DMS153 (cell line): Measurements from ENCODE around the gene PPP1R12B.
"Not testable (repeated sequence)": the region's sequence is repeated elsewhere in the genome, so short reads cannot be mapped to it uniquely, and the experiment has no call there.

Experiments
- DNase-seq: peaks from one replicate; lab custom pipeline; 2025; lab: John Stamatoyannopoulos, UW

The PPP1R12B gene

DNA sequence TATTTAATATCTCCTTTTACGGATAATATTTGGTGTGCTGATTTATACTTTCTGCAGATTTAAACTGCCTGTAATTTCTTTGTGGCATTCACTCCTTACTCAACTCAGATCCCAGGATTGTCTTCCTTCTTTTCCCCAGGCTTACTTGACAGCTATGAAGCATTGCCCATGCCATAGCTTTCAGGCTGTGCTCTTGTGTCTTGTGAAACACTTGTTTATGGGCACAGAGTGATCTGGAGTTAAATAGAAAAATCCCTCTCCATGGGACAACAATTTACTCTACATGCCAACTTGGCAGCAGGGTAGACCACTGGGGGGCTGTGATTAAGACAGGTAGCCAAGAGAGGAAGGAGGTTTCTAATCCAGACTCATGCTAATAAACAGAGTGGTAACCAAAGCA is 57.4 kb downstream of the PPP1R12B start:
- DNase-seq, result no peak

DNA sequence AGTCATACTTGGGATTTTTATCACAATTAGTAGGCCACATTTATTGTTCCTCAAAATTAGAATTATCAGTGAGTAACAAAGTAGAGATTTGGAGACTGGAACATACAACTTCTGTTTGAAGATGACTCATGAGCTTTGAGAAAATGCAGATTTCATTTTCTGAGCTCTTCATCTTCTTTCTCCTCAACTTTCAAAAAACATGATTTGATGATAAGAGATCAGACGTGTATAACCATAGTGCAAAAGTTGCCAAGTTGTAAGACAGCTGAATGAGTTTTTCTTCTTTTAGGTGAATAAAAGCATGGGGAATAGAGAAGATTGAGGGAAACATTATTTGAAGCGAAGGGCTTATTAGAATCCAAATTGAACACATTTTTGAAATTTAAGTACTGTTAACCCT is 58.4 kb downstream of the PPP1R12B start:
- not testable (repeated sequence) for DNase-seq

DNA sequence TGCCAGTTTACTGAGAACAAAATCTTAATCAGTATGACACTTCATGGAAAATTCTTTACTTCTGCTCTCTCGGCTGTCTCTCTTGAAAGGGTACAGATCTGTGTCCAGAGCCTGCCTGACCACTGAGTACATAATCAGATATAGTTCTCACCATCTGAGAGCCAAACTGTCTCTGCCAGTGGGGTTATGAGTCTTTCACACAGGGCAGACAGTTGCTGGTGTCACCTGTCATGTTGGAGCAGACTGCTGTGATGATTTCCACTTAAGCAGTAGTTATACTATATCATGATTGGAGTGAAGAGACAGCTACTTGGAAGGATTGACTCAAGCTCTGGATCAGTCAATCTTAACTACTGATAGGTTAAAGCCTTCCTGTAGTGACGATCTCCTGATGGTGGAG is 58.9 kb downstream of the PPP1R12B start:
- DNase-seq, result not testable (repeated sequence)

DNA sequence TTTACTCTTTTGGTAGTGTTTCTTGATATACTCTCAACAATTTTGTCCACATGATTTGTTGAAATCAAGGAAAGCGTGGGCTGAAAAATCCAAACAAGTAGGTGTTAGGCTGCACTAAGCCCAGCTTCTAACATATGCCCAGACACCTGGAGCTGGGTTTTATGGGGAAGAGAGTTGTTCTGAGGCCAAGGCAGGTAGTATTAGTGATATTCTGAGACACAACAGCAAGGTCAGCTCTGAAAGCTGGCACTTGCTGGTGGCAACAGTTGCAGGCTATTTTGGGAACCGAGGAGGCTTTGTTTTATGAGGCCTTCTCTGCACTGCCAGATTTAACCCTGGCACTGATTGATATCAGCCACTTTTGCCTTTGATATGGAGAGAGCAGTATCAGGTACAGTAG is 61.8 kb downstream of the PPP1R12B start:
- DNase-seq, result not testable (repeated sequence)

DNA sequence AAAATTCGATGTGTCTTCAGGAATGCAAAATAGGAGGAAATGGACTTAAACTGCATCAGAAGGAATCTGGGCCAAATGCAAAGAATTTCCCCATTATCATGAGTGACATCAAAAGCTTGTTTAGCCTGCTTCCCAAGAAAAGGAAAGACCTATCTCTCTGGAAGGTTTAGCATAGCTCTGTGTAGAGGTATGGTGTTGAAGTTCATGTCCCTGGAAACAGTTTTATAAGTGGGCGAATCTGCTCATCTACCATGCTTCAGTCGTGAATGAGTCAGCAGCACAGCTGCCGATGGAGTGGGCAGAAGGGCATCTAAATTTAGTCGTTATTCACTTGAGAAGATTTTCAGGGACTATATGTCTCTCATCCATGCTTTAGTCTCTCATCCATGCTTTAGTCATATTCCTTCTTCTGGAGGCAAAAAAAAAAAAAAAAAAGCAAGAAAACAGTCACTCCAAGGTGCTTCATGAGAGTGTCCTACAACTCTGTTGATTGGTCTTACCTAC is 62.4 kb downstream of the PPP1R12B start:
- not testable (repeated sequence) for DNase-seq

DNA sequence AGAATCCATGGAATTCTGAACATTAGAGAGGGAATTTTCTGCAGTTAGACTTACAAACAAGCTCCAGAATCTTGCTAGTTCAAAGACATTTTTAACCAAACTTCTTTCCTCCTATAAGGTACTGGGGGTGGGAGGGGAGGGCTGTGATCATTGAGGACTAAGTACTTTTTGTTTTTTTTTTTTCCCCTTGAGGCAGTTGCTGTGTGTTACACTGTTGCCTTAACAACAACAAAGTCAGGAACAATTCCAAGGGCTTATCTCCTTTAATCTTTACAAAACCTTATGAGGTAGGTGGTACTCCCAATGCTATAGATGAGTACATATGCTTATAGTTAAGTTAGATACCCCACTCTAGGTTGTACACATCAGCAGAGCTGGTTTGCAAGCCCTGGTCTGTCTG is 62.9 kb downstream of the PPP1R12B start:
- DNase-seq, result no peak

DNA sequence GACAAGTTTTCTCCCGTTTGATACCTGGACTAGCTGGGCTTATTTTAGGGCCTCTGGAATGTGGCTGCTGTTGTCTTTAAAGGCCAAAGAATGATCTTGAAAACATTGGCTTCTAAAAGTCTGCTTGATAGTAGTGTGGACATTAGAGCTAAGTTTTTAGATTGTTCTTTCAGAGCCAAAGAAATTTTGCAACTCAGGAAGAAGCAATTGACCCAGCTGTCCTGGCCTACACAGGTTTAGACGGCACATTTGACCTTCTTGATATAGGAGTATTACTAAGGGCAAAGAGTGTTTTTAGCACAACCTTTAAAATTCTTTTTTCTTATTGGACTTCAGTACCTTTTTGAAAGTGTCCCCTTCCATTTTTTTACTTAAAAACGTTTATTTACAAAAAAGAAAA is 63.9 kb downstream of the PPP1R12B start:
- DNase-seq, result not testable (repeated sequence)

DNA sequence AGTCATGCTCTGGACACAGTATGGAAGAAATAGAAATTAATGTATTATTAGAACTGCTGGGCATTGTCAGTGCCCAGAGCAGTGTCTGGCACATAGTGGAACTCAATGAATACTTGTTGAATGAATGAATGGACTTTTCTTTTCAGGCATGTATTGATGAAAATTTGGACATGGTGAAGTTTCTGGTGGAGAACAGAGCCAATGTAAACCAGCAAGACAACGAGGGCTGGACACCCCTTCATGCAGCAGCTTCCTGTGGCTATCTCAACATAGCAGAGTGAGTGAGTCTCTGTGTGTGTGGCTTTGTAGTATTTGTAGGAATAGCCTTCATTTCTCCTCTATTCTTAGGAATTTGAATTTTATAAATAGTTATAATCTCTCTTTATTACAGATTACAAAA is 68.1 kb downstream of the PPP1R12B start:
- DNase-seq, result no peak

DNA sequence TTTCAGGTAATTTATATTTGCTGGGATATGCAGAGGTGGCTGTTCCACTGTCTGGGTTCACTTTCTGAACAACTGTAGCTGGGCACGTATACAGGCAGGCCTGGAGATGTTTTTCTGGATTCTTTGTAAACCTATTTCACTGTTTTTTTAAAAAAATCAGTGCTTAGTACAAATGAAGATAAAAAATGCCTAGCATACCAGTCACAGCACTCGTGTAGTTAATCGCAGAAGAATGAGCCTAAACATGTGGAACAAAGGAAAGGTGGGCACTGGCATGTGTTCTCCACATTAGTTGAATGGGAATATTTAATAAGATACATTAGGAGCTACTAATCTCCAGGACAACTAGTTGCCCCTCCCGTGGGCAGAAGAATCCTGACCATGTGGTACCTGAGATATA is 68.6 kb downstream of the PPP1R12B start:
- not testable (repeated sequence) for DNase-seq

DNA sequence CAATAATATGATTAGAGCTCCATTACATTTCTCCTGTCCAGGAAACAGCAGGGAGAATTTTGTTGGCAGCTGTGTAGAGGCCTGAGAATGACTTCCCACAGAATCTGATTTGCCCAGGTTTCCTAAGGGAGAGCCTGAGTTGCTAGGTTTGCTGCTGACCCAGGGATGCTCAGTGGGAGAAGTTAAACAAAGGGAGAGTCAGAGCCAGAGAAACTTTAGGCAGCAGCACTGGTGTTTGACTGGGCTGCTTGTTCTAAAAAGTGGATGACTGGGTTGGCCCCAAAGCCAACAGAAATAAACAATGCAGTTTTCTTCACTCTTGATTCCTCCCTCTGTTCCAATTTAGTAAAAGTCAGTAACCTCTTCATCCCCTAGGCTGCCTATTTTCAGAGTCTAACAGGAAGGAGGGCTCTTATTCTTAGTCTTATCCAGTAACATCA is 69.3 kb downstream of the PPP1R12B start:
- DNase-seq, result not testable (repeated sequence)

DNA sequence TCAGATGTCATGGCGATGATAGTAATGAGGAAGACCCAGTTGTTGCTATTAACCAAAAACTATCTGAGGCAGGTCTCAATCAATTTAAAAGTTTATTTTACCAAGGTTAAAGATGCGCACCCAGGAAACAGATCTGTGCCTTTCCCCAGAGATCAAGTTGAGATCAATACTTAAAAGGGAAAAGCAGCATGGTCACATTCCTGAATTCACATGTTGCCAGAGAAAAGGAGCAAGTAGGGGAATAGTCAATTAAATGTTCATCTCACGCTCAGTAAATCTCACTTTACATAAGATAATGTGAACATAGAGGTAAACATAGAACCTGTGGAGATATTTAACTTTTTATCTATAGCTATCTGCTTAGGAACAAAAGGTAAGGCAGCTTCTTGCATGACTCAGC is 71.2 kb downstream of the PPP1R12B start:
- not testable (repeated sequence) for DNase-seq

DNA sequence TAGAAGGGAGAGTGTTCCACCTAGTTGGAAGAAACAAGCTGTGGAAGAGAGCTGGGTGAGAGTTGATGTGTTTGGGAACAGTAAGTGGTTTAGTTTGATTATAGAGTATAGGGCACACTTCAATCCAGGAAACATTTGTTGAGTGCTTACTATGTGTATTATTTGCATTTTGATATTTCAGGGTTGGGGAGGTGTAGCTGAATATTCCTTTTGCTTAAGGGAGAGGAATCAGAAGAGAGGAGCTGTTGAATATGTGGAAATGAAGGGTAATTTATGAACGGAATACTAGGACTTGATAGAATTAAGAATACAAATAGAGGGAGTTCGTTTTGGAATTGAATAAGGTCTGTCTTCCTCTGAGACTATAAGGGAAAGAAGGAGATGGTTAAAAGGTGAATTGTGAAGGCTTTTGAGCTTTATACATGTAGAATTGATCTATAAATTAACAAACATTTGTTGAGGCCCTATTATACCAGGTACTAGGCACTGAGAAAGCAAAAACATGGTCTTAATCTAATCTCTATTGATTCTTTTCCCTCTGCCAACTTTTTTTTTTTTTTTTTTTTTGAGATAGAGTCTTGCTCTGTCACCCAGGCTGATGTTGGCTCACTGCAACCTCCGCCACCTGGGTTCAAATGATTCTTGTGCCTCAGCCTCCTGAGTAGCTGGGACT is 72.1 kb downstream of the PPP1R12B start:
- DNase-seq, result not testable (repeated sequence)

DNA sequence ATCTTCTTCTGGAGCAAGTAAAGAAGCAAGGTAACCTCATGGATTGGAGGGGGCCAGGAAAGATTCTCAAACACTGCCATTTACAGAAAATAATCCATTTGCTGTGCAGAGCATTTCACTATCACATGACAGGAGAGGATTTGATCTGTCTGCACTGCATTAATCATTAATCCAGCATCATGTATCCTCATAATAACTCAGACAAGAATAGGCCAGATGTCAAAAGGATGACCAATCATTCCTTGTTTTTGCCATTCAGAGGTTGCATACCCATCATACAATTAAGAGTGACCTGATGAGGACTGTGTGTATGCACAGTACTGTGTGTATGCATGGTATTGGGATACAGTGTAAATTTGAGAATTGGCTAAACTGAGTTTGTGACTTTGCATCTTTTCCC is 74.2 kb downstream of the PPP1R12B start:
- not testable (repeated sequence) for DNase-seq

DNA sequence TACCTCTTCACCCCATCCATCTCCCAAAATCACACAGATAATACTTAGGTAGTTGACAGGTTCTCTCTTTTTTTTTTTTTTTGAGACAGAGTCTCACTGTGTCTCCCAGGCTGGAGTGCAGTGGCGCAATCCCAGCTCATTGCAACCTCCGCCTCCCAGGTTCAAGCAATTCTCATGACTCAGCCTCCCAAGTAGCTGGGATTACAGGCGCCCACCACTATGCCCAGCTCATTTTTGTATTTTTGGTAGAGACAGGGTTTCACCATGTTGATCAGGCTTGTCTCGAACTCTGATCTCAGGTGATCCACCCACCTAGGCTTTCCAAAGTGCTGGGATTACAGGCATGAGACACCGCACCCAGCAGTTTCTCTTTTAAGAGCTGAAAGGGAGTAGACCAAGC is 75.8 kb downstream of the PPP1R12B start:
- DNase-seq, result not testable (repeated sequence)

DNA sequence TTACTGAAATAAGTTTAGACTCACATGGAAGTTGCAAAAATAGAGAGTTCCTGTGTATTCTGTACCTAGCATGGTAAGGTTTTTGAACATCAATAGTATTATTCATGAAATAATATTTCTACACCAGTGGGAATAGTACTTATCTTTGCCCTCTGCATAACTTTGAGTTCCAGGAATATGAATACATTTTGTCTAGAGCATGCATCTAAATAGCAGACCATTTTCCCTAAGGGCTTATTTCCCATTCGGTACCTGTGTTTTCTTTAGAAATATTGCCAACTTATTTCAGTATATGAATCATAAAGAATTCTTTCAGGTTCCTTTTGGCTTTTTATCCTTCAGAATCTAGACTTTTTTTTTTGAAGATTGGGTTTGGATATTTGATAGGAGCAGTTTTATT is 81.6 kb downstream of the PPP1R12B start:
- DNase-seq, result not testable (repeated sequence)

DNA sequence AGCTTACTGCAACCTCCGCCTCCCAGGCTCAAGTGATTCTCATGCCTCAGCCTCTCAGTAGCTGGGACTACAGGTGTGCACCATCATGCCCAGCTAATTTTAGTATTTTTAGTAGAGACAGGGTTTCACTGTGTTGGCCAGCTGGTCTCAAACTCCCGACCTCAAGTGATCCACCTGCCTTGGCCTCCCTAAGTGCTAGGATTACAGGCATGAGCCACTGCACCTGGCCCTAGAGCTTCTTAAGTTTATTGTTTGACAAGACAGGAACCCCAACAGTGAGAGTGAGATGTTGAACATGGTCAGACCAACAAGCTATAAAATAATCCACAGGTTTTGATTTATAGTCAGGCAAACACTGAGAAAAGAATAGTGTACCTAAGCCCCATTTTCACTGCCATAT is 83.8 kb downstream of the PPP1R12B start:
- not testable (repeated sequence) for DNase-seq

DNA sequence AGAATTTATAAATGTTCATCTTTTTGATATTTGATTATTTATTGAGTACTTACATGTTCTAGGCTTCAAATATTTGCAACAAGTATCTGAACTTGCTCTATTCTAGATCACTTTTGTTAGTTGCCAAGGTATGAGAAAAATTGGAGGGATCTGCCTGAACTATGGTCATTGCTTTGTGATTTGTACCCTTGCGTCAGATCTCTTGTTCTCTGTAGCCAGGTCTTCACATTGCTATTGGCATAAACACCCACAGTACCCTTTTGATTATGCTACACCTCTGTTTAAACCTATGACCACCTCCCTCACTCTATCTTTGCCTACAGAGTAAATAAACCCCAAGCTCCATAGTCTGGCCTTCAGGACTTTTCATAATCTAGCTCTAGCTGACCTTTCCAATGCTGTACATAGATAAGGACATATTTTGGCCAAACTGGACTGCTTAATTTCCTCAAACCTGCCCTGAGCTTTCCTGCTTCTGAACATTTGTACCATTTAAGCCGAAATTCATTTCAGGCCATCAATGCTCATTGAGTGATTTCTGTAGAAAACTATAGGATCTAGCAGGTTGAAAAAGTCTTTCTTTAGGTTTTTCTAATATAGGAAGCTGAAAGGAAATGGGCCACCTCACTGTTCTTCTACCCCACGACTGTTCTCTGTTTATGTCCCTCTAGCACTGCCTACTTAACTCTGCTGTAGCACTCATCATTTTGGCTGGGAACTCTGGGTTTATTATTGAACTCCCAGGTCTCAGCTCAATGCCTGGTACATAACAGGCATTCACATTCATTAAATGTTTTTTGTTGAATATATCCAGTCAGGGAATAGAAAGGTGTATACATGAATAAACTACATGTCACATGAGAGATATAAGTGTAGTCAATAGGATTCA is 84.9 kb downstream of the PPP1R12B start:
- DNase-seq, result no peak

DNA sequence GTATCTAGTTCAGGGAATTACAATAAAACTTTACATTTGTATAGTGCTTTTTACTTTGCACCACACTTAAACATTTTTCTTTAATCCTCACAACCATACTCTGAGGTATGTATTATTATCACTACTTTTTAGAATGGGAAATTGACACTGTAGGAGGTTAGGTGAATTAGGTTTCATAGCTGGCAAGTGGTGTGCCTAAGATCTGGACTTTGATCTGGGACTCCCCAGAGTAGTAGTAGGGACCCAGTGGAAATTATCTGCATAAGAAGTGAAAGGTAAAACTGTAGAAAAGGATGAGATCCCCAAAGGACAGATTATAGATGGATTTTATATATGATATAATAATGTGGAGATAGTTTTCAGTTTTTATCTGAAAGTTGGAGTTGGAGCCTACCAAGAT is 85.6 kb downstream of the PPP1R12B start:
- DNase-seq, result no peak

DNA sequence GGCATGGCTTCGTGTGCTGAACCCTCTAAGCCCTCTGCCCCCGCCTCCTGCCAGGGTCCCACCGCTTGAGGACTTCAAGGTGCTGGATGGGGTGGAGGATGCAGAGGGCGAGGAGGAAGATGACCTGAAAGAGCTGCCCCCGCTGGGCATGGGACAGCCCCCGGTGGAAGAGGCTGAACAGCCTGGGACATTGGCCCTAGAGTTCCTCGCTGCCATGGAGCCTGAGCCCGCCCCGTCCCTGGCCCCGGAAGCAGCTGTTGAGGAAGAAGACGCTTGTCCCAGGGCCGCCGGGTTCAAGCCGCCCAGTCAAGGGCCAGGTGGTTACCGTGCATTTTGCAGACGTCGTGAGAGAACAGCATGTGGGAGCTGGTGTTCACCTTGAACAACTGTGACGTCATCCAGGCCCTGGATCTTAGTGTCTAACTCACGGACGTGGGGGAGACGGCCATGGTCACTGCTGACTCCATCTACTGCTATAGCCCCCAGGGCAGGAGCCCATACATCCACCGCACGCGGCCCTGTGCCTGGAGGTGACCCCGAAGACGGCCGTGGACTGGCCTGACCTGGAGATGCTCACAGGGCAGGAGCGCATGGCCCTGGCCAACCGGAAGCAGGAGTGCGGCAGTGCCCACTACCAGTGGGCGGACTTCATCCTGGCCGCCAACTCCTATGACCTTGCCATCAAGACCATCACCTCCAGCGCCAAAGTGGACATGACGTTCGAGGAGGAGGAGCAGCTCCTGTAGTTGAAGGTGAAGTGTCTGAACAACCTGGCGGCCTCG is 90.1 kb downstream of the PPP1R12B start:
- no peak for DNase-seq

DNA sequence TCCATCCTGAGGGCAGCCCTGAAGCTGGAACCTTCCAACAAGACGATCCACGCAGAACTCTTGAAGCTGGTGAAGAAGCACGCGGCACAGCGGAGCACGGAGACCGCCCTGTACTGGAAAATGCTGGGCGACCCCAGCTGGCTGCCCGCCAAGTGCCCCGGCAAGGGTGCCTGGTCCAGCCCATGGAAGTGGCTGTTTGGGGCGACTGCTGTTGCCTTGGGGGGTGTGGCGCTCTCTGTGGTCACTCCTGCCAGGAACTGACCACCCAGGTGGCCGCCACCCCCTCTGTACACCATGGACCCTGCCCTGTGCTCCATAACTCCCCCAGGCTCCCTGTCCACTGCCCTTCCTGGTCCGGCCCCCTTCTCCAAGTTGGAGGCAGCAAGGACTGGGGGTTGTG is 90.8 kb downstream of the PPP1R12B start:
- DNase-seq, result no peak

DNA sequence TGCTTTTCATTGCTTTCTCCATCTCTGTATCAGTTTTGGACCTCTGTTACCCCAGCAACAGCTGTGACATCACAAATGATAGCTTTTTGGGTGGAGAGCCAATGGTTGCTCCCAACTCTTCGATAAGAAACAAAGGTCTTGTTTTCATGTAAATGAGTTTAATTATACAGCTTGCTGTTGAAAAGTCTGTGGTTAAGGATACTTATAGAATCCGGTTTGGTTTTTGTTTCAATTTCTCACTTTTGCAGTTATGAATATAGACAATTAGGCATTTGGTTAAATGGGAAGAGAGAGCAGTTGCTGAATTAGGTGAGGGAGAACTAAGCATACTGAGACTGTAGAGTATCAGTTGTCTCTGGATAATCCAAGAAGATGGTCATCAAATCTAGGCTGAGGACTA is 99.6 kb downstream of the PPP1R12B start:
- DNase-seq, result not testable (repeated sequence)

DNA sequence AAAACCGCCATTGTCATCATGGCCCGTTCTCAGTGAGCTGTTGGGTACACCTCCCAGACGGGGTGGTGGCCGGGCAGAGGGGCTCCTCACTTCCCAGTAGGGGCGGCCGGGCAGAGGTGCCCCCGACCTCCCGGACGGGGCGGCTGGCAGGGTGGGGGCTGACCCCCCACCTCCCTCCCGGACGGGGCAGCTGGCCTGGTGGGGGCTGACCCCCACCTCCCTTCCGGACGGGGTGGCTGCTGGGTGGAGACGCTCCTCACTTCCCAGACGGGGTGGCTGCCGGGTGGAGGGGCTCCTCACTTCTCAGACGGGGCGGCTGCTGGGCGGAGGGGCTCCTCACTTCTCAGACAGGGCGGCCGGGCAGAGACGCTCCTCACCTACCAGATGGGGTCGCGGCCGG is 103.1 kb downstream of the PPP1R12B start:
- not testable (repeated sequence) for DNase-seq
